Urothelium cell line (cell line): ENCODE results near the gene DENND5B.
"Not testable (repeated sequence)": the region's sequence is repeated elsewhere in the genome, so short reads cannot be mapped to it uniquely, and the experiment has no call there.

Source experiments
- DNase-seq: peaks from one replicate; pipeline ENCODE4 v3.0.0; 2011; ENCODE audit warnings: low spot score, mixed read lengths
- FAIRE-seq: peaks from 2 replicates; lab custom pipeline; 2011; peaks lifted over from hg19 to GRCh38; lab: Jason Lieb, UNC

The DENND5B gene

GRCh38 chr12:31590642-31591379 lies at the start of gene DENND5B:
TSS of gene DENND5B (minus strand) at chr12:31591136. CDS start at chr12:31590832, 304 bp downstream.
- DNase-seq (peak; percentile 86), FAIRE-seq (peak; percentile 59)

DNA sequence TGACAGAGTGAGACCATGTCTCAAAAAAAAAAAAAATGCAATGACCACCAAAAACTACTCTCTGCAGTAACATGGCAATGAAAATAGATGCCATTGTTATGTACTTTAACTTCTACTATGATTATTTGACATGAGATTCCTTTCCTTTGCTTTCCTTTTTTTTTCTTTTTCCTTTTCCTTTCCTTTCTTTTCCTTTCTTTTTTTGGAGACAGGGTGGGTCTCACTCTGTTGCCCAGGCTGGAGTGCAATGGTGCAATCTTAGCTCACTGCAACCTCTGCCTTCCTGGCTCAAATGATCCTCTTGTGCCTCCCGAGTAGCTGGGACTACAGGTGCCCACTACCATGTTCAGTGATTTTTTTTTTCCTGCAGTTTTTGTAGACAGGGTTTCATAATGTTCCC lies 43.7 kb upstream of the DENND5B start:
- FAIRE-seq (no peak), DNase-seq (no peak)

GRCh38 chr12:31633464-31633863 lies 42.5 kb upstream of the DENND5B start:
- DNase-seq (no peak), FAIRE-seq (no peak)

- DNase-seq: no peak
- FAIRE-seq: no peak
These were observed 40.9 kb upstream of the DENND5B start for GRCh38 chr12:31631809-31632208.

DNA sequence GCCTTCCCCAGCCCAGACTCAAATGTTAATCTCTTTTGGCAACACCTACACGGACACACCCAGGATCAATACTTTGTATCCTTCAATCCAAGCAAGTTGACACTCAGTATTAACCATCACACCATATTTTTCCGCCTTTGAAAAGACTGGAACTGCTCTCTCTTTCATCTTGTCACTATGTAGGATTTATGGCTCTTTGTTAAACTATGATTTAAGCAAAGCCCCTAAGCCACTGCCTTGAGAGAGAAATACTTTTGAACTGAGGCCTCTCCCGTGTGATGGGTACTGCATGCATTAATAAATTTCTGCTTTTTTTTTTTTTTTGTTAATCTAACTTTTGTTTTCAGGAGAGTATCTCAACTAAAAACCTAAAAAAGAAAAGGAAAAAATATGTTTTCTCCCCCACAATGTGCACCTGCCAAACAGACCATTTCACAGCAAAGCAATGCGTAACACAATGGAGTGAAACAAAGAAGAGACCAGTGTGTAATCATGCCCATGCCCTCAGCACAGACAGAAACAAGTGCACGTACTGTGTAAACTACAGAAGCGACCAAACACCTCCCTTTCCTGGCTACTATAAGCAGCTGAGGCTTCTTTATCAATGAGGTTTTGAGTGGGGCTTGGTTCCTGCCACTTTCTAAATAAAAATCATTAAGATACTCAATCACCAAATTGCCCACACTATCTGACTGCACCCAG lies 40.2 kb upstream of the DENND5B start:
- DNase-seq (no peak), FAIRE-seq (no peak)

DNA sequence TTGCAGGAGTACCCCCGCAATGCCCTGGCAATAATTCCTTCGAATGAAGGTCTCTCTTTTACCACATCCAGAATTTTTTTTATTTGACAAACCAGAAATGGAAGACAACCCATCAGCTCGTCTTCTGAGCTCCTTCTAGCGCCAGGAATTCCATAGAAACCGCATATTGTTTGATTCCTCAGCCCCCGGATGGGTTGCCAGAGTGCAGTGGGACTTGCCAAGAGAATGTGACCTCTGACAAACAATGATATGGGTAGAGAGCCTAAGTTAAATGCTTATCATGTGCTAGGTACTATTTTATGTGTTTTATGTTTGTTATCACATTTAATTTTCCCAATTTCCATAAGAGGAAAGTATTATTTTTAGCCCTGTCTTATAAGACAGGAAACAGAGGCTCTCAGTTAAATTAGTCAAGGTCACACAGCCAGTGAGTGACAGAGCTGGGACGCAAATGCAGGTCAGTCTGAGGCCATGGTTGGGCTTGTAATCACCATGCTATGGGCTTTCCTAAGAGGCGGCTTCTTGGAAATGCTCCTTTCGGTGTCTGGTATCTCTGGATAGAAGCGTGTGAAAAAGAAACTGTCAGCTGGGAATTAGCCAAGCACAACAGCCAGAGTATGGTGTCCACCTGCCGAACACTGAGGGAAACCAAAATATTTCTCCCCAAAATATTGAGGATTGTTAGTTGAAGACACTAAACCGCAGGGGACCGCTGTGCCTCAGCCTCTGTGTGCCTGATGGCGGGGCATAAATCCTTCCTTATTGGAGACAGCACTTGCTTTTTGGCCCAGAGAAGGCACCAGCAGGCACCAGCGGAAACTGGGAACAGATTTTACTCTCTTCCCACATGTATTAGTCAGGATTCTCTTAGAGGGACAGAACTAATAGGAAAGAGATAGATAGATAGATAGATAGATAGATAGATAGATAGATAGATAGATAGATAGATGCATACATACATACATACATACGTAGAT lies 39.1 kb upstream of the DENND5B start:
- no peak for DNase-seq
- FAIRE-seq: no peak

- FAIRE-seq (no peak), DNase-seq (no peak)
These were observed 36.6 kb upstream of the DENND5B start for GRCh38 chr12:31627456-31628054.

DNA sequence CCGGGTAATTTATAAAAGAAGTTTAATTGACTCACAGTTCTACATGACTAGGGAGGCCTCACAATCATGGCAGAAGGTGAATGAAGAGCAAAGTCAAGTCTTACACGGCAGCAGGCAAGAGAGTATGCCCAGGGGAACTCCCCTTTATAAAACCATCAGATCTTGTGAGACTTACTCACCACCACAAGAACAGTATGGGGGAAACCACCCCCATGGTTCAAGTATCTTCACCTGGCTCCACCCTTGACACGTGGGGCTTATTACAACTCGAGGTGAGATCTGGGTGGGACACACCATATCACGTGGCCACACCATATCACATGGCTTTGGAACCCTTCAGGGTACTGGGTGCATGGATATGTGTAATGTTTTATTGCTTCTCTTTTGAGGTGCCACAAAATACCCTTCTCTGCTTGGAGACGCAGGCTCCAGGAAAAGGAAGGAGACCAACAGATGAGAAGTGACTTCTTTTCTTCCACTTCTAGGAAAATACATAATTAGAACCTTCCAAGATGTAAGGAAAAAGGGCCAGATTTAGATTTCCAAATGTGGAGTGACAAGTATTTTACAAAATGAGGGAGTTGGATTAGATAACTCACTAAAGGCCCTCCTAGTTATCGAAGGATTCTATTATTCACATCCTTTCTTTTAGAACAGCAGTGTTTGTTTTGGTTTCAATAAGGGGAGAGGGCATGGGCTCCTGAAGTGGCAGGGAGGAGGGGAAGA lies 35.5 kb upstream of the DENND5B start:
- FAIRE-seq: no peak
- no peak for DNase-seq

DNA sequence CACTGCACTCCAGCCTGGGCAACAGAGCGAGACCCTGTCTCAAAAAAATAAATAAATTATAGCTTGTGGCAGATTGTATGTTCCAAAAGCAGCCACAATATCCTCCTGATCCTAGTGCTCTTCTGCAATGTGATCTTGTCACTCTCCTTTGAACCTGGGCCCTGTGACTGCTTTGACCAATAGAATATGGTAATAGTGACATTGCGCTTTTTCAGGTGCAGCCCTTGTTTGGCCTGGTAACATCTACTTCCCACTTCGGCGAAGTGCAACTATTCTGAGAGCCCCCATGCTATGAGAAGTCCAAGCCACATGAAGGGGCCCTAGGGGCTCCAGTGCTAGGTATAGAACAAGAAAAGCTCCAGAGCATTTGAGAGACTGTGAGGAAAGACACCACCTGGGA lies 31.1 kb upstream of the DENND5B start:
- DNase-seq: no peak
- no peak for FAIRE-seq

DNA sequence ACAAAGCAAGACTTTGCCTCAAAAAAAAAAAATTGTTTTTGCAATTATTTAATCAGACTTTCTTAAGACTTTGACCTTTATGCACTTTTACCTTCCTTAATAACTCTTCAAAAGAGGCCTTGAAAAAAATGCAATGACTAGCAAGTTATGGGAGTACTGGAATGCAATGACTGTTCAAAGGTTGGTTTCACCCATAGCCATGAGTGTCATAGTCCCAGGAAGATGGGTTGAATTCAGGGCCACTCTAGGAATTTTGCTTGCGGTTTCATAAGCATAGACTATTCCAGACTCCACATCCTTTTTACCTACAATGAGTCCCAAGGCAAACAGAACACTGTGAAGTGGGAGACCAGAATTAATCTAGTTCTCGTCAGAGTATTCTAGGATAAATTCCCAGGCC lies 29.4 kb upstream of the DENND5B start:
- DNase-seq: peak; percentile 38
- no peak for FAIRE-seq

GRCh38 chr12:31618228-31619025 lies 27.5 kb upstream of the DENND5B start:
- FAIRE-seq: no peak

GRCh38 chr12:31612819-31613218 lies 21.9 kb upstream of the DENND5B start:
- DNase-seq (no peak), FAIRE-seq (no peak)

More at GRCh38 chr12:31618228-31619025, 27.5 kb upstream of the DENND5B start:
- DNase-seq: no peak

- not testable (repeated sequence) for DNase-seq, FAIRE-seq
These were observed 17.4 kb upstream of the DENND5B start for GRCh38 chr12:31608299-31608698.

DNA sequence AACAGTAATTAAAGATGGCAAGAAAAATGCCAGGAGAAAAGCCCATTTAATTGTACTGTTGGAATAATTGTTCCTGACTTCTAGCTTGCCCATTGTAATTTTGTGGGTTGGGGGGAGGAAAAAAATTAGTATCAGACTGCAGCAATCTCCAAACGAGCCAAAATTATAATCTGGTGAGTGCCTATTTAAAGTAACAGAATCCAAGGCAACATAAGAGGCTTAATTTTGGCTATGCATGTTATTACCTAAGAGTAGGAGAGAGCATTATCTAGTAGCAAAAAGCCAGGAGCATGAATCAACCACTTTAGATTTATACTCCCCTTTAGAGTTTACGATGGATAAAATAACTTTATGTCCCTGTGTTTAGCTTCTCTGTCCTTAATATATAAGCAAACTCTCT lies 14.6 kb upstream of the DENND5B start:
- FAIRE-seq (no peak), DNase-seq (no peak)

- FAIRE-seq (no peak), DNase-seq (no peak)
These were observed 12.6 kb upstream of the DENND5B start for GRCh38 chr12:31603546-31604009.

GRCh38 chr12:31600750-31601149 lies 9.8 kb upstream of the DENND5B start:
- FAIRE-seq (no peak), DNase-seq (no peak)

GRCh38 chr12:31600252-31600651 lies 9.3 kb upstream of the DENND5B start:
- no peak for DNase-seq
- no peak for FAIRE-seq

DNA sequence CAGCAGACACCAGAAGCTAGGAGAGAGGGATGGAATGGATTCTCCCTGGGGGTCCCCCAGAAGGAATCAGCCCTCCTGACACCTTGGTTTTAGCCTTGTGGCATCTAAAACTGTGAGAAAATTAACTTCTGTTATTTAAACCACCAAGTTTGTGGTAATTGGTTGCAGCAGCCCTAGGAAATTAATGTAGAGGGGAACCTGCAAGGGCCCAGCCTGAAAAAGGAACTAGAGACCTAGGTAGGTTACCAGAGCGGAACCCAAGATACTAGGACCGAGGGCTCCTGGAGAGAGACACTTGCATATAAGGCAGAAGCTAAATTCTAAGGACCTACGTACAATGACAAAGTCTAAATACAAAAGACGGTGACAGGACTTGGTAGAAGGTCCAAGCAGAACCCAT lies 8.1 kb upstream of the DENND5B start:
- no peak for FAIRE-seq

DNA sequence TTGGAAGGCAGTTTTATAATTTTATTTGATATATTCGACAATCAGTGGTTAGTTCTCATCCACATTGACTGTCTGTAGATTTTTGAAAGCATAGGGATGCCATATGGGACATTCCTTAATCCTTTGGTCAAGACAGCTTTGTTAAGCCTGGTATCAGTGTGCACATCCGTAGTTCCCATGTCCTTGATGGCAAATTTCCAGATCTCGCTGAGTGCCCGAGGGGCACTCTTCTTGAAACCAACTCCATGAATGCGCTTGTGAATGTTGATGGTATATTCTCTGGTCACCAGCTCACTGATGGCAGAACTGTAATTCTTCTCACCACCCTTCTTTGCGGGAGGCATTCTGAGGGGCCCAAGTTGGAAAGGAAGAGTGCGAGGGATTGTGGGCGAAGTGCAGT lies 6.1 kb upstream of the DENND5B start:
- DNase-seq (no peak), FAIRE-seq (no peak)

More for the DNA sequence above, 8.1 kb upstream of the DENND5B start:
- DNase-seq: no peak
